ENCODE data around the gene SLC22A7.

The SLC22A7 gene

GRCh38 chr6:43267619-43268354 is 30.3 kb upstream of the SLC22A7 start:
- no peak for DNase-seq

DNA sequence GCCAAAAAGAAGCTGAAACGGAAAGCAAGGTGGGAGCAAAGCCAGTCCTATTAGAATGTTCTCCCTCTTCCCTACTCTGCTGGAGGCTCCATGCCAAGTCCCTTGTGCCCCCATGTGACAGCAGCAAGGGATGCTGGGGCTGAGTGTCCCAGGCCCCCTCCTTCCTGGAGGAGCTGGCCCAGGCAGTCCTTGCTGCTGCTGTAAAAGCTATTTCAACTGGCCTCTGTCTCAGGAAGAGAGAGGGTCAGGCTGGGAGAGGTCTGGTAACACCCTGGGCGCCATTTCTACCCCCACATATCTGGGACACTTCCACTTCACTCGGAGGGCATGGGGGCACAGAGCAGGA is 29.7 kb upstream of the SLC22A7 start:
- DNase-seq, result no peak

DNA sequence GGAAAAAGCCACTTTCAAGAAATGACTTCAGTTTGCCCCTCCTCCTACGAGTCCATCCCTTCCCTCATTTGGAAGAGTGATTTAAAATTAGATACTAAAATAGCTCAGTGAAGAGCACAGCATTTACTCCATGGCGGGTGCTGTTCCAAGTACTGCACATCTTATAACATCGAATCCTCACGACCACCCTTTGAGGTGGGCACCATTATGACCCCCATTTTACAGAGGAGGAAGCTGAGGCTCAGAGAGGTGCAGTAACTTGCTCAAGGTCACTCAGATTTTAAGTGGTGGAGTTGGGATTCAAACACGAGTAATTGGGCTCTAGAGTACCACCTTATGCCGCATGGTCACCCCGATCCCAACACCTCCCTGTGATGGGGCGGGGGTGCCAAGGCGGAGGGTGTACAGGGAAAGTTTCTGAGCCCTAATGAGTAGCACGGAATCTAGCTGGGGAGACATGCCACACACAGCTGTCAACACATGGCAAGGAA is 29.2 kb upstream of the SLC22A7 start:
- DNase-seq, result no peak

GRCh38 chr6:43269273-43270007 is 28.6 kb upstream of the SLC22A7 start:
- peak; percentile 26 for DNase-seq

DNA sequence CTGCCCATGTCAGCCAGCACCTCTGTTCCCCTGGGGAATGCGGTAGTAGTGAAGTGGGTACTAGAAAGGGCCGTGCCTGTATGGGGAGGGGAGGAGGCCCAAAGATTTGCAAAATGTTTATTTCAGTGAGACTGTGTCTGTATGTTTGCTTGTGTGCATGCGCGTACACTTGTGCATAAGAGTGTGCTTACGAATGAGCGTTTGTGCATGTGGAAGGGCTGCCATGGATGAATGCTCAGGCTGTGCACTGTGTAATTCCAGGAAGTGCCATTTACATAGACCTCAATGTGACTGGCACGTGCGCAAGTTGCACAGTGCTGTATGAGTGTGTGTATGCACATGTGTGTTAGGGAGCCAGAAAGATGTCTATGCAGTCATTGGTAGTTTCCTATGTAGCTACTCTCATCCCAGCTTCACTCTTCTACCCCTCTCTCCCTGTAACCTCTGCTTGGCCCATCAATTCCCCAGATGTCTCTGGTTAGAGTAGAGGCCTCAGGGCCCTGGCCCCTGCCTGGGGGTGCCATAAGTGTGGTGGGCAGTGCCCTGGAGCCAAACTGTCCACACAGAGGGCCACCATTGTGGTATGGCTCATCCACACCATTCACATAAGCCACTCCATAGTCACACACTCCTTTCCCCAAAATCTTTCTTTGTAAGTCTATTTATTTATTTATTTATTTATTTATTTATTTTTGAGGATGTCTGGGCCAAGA is 26.8 kb upstream of the SLC22A7 start:
- no peak for DNase-seq

GRCh38 chr6:43271944-43272343 is 26.1 kb upstream of the SLC22A7 start:
- no peak for DNase-seq

- DNase-seq, result no peak
Measured at GRCh38 chr6:43273707-43274106, 24.4 kb upstream of the SLC22A7 start.

- no peak for DNase-seq
Measured at GRCh38 chr6:43274127-43274915, 23.7 kb upstream of the SLC22A7 start.

DNA sequence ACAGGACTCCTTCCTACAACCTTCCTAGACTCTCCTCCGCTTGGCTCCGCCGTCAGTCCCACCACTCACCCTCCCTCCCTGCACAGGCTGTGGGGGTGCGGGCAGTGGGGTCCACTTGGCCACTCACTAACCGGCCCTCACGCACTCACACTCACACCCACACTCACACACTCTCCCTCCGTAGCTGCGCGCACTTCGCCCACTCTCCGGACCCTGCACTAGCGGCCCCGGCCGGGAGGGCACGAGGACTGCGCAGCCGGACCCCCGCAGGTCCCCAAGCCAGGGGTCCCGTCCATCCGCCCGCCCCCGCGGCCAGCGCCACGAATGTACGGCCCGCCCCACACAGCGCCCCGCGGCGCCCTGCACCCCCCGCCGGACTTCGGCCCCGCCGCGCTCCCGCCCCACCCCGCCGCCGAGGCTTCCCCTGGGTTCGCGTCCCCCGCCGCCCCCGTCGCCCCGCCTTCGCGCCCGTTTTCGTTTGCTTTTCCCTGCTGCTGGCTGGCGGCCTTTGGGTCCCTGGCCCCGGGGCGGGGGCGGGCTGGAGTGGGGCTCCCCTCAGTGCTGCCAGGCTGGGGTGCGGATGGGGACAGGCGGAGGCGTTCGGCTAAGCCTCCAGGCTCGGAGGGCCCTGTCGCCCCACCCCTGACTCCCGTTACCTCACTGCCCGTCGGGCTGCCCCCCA is 23.0 kb upstream of the SLC22A7 start:
- DNase-seq, result no peak

- DNase-seq, result peak; percentile 24
Measured at GRCh38 chr6:43275801-43276576, 22.1 kb upstream of the SLC22A7 start.

- no peak for DNase-seq
Measured at GRCh38 chr6:43276577-43277305, 21.3 kb upstream of the SLC22A7 start.

- no peak for DNase-seq
Measured at GRCh38 chr6:43277306-43277642, 20.8 kb upstream of the SLC22A7 start.

- DNase-seq, result no peak
Measured at GRCh38 chr6:43277643-43278523, 20.2 kb upstream of the SLC22A7 start.

GRCh38 chr6:43278524-43279078 is 19.5 kb upstream of the SLC22A7 start:
- DNase-seq, result no peak

- no peak for DNase-seq
Measured at GRCh38 chr6:43280234-43280633, 17.8 kb upstream of the SLC22A7 start.

GRCh38 chr6:43282060-43282459 is 16.0 kb upstream of the SLC22A7 start:
- no peak for DNase-seq

DNA sequence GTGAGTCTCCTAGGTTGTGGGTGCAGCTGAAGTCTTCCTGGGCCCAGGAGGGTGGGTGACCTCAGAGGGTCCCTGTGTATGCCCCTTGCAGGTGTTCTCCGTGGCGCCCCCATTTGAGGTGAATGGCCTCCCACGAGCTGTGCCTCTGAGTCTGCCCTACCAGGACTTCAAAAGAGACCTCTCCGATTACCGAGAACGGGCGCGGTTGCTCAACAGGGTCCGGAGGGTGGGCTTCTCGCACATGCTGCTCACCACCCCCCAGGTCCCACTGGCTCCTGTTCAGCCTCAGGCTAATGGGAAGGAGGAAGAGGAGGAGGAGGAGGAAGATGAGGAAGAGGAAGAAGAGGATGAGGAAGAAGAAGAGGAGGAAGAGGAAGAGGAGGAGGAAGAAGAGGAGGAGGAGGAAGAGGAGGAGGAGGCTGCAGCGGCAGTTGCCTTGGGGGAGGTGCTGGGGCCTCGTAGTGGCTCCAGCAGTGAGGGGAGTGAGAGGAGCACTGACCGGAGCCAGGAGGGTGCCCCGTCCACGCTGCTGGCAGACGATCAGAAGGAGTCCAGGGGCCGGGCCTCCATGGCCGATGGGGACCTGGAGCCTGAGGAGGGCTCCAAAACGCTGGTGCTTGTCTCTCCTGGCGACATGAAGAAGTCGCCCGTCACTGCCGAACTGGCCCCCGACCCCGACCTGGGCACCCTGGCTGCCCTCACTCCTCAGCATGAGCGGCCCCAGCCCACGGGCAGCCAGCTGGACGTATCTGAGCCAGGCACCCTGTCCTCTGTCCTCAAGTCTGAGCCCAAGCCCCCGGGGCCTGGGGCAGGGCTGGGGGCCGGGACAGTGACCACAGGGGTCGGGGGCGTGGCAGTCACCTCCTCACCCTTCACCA is 15.2 kb upstream of the SLC22A7 start:
- DNase-seq, result no peak

GRCh38 chr6:43283514-43283901 is 14.6 kb upstream of the SLC22A7 start:
- DNase-seq, result no peak

DNA sequence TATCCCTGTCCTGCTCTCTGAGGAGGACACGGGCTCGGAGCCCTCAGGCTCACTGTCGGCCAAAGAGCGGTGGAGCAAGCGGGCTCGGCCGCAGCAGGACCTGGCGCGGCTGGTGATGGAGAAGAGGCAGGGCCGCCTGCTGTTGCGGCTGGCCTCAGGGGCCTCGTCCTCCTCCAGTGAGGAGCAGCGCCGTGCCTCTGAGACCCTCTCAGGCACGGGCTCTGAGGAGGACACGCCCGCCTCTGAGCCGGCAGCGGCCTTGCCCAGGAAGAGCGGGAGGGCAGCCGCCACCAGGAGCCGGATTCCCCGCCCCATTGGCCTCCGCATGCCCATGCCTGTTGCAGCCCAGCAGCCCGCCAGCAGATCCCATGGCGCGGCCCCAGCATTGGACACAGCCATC is 14.2 kb upstream of the SLC22A7 start:
- DNase-seq, result no peak

Data from activated CD4-positive, alpha-beta T cell treated with anti-CD3 and anti-CD28 coated beads, Interleukin-2, Interleukin-6, amounts not matched to agents 100 ng/mL and 50 ng/mL, durations not matched to agents 16 hours and 8 hours (primary cell).